GM19395 (cell line): ENCODE results near the gene DTNA.
"Not testable (repeated sequence)": the region's sequence is repeated elsewhere in the genome, so short reads cannot be mapped to it uniquely, and the experiment has no call there.

ENCODE experiments used
- ATAC-seq: cut with Tn5 transposase; IDR thresholded peaks from one replicate; pipeline ENCODE4 v1.9.1; 2021; ENCODE audit warnings: mild to moderate bottlenecking, moderate library complexity; ENCODE audit not compliant: unreplicated experiment

Gene DTNA

GRCh38 chr18:34709750-34710441, at the start of gene DTNA:
DTNA (plus strand) TSS chr18:34710298; CDS start chr18:34755977, 45,679 bp downstream.
- ATAC-seq: no peak

DNA sequence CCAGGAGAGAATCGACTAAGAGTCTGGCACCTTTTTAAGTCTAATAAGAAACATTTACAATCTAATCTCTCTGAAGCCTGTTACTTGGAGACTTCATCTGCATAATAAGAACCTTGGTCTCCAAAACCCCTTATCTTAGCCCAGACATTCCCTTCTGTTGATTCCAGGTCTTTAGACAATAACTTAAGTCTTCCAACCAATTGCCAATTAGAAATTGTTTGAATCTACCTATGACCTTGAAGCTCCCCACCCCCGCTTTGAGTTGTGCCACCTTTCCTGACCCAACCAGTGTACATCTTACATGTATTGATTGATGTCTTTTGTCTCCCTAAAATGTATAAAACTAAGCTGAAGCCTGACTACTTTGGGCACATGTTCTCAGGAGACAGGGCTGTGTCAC, 49.5 kb upstream of the DTNA start:
- ATAC-seq: no peak

- ATAC-seq: peak; percentile 93
Observed at GRCh38 chr18:34661464-34662087, 48.5 kb upstream of the DTNA start.

- no peak for ATAC-seq
Observed at GRCh38 chr18:34676816-34677574, 33.1 kb upstream of the DTNA start.

- not testable (repeated sequence) for ATAC-seq
Observed at GRCh38 chr18:34689750-34690149, 20.3 kb upstream of the DTNA start.

- no peak for ATAC-seq
Observed at GRCh38 chr18:34691614-34692013, 18.5 kb upstream of the DTNA start.

DNA sequence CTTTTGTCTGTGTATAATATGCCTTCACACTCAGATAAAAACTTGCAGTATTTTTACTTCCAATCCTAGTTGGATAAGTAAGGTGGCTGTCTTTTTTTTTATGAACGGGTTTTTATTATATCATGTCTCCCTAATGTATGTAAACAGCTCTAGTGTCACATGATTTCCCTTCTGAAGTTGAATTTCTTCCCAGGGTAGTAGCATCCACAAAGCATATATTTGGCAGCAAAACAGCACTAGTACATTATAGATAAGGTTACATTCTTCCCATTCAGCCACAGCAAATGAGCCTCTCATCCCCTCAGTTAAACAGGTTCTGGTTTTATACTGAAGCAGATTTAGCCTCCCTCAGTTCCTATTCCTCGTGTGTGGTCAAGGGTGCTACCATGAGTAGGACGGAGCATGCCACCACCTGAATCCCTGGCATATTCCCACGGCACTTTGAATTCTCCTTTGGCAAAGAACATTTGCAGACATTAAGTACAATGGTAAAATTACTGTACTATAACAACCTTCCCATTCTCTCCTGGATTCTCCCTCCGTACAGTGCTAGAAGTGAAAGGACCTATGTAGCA, 15.4 kb upstream of the DTNA start:
- no peak for ATAC-seq

GRCh38 chr18:34695310-34695709, 14.8 kb upstream of the DTNA start:
- no peak for ATAC-seq

GRCh38 chr18:34696671-34697070, 13.4 kb upstream of the DTNA start:
- no peak for ATAC-seq

DNA sequence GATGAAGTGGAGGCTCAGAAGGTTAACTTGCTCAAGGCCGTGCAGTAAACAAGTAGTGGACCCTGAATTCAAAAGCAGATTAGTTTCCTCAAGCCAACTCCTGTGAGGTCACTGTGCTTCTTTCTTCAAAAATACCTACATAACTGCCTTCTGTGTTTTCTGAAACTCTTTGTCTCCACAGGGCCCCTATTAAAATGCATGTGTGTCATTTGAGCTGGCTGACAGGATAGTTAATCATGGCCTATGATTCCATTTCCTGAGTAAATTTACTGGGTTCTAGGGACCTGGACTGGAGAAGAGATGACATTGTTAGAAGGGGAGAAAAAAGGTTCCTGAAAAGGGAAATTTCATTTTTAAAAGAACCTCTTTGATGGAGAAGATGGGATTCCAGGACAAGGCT, 12.9 kb upstream of the DTNA start:
- no peak for ATAC-seq

DNA sequence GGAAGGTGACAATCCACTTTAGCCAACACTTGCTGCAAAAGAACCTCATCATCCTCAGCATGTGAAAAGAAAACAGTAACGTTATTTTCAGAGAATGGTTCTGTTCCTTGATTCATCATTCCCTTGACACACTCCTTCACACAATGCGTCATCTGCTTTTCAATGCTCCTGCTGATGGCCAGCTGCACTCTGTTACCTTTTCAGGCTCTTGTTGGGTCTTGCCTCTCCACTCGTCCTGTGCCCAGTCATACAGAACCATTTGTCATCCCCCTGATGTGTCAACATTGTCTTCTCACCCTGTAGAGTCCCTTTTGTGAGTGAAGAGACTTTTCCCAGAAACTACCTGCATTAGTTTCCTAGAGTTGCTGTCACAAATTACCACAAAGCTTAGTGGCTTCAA, 12.2 kb upstream of the DTNA start:
- ATAC-seq: no peak

- ATAC-seq: no peak
Observed at GRCh38 chr18:34701911-34702310, 8.2 kb upstream of the DTNA start.

- no peak for ATAC-seq
Observed at GRCh38 chr18:34702814-34703213, 7.3 kb upstream of the DTNA start.

DNA sequence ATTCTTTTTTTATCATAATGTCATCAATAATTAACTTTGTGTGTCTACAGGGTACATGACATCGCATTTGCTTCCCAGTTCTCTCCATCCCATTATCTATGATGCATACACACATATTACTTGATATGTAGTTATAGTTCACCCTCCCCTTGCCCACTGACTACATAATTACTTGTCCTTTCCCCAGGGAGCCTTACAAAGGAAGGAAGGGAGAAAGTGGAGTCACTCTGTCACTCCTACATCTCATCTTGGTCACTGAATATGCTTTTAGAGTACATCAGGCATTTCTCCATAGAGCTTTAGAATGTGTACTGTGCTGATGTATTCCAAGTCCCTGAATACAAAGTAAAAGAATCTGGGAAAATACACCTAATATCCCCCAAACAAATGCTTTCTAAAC, 6.0 kb upstream of the DTNA start:
- no peak for ATAC-seq

DNA sequence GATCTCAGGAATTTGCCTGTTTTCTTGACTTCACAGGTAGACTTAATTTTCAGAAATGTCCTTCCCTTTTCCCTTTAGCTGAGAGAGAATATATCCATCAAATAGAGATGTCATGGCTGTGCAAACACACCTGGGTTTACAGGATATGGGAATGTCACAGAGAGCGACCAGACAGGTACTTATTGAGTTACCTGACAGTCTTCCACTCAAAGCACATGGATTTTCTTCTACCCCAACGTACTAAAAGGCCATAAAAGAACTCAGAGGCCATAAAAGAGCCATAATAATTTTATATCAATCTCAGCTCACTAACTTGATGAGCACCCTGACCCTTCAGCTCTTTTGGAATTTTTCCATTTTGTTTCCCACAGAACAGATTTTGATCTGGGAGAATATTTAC, 5.3 kb upstream of the DTNA start:
- no peak for ATAC-seq

DNA sequence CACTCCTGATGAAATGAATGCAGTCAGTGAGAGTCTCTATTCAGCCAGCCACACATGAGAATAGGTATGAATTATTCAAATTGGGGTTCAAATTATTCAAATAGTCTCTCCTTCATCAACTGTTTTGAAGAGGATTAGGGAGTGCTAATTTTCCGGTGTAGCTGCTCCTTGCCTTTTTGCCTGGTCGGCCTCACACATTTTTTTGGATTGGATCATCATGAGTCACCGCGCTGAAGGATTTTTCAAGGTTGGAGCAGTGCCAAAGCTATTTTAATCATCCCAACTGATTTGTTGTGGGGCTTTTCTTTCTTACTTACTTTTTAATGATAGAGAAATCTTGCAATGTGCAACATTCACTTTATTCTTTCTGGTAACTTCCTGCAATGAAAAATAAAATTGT, 2.4 kb upstream of the DTNA start:
- ATAC-seq: no peak

GRCh38 chr18:34709104-34709503, 994 bp upstream of the DTNA start:
- no peak for ATAC-seq

DNA sequence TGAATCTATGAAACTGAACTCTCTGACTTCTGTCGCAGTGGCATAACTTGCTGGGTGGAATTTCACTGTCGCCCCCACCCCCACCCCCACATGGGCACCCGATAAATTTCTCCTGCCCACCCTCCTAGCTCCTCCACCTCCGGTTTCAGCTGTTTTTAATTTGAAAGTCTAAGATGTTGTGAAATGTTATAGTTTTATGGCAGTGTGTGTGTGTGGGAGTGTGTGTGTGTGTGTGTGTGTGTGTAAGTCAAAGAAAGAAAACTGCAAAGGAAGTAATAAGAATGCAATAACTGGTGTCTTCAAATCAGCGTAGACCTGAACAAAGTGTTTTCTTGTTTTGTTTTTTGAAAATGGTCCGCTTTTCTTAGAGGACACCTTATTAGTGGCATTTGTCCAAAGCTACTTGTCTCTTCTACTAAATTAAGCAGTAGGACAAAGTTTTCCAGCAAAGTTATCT, 388 bp downstream of the DTNA start:
- ATAC-seq: no peak

GRCh38 chr18:34710934-34711333, 836 bp downstream of the DTNA start:
- no peak for ATAC-seq

DNA sequence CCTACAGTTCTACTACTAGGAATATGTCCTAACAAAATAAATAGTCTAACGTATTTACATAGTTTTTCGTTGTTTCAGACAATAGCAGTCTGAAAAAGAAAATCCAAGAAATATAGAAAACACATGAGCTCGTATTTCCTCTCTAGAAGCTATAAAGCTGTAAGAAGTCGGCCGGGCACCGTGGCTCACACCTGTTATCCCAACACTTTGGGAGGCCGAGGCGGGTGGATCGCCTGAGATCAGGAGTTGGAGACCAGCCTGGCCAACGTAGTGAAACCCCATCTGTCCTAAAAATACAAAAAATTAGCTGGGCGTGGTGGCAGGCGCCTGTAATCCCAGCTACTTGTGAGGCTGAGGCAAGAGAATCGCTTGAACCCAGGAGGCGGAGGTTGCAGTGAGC, 6.0 kb downstream of the DTNA start:
- ATAC-seq: not testable (repeated sequence)

DNA sequence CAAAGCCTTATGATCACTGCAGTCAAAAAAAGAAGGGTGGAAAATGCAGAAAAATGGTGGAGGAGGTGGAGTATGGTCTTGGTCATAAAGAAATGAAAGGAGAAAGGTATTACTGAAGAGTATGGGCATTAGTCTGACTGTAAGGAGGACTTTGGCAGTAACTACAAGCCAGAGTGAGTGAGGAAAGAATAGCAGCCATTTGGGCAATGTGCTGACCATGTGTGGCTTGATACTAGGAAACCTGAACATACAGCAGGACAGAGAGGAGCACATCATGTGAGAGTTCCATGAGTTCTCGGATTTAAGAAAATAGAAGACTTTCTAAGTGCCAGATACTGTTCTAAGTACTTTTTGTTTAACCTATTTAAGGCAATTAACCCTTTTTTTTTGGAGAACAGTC, 8.5 kb downstream of the DTNA start:
- ATAC-seq: no peak

DNA sequence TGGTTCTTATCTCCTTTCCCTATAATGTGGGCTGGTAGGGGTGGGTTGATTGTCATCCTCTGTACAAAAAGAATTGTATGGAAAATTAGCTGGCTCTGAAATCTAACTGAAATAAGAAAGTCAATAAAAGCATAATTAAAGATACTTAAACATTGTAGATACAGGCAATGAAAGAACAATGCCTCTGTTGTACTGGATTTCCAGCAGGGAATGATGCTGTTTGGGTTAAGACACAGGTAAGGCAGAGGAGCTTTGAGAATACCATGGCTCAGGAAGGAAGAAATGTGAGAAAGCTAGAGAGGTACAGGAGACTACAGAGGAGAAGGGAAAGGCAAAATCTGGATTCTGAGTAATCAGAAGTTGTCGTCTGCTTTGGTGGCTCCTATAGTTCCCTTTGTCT, 10.1 kb downstream of the DTNA start:
- no peak for ATAC-seq
